Stimulated activated CD8-positive, alpha-beta memory T cell treated with anti-CD3 and anti-CD28 coated beads, Interleukin-7, amount 100 ng/mL, for 4 hours (primary cell): ENCODE data around the gene HIGD1B.
"Not testable (repeated sequence)": the region's sequence is repeated elsewhere in the genome, so short reads cannot be mapped to it uniquely, and the experiment has no call there.

Source experiments
- DNase-seq, 2 donors: peaks; one replicate each; pipeline ENCODE4 v3.0.0-alpha.2; 2020; ENCODE audit warnings: low read depth in 2 of 2

The HIGD1B gene

DNA sequence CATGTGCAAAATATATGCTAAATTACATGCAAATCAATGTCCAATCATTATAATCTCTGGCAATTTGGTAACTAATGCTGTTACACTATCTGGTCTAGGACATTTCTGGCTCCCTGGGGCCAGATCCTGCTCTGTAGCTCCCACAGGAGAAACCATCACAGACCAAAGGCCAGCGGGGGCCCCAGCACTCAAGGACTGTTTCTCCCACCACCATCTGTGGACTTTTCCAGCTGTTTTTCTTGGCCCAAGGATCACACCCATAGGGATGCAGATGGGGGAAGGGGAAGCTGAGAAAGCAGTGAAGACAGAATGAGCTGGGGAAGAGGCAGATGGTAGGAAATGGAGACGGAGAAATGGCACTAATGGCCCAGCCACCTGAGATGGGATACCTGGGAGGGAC lies at the start of gene HIGD1B:
TSS of gene HIGD1B (plus strand) at position 298 of the 400 bp plus-strand sequence. CDS start 270 bp downstream, outside the sequence.
- no peak for DNase-seq

DNA sequence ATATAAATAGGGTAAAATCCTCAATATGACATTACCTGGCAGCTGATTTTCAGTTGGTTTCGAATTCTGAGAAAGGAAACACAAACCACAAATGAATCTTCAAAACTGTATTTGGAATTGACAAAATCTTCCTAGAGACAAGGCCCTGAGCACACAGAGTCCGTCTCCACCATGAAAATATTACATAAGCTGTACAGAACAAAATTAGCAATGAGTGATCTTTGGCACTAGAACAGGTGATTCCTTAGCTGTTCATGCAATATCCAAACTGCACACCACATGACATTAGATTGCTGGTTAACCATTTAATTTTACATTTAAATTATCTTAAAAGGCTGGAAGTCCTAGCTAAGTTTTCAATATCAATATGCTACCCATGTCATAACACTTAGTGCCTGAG lies 49.3 kb upstream of the HIGD1B start:
- no peak for DNase-seq

DNA sequence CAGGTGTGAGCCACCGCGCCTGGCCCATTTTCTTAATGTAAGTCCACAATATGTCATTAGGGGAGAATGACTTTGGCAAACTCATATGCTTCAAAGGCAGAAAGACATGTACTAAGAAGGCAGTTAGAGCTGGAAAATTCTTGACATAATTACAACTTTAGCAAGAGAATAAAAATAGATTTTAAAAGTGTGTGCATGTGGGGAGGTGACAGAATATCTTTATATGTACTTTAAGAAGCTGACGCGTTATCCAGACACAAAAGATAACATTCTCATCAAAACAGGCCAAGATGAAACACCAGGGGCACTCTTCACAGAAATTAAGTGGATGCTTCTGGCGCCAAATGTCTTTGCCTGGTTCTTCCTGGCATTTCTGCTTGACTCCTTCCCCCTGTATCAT lies 45.8 kb upstream of the HIGD1B start:
- no peak for DNase-seq

DNA sequence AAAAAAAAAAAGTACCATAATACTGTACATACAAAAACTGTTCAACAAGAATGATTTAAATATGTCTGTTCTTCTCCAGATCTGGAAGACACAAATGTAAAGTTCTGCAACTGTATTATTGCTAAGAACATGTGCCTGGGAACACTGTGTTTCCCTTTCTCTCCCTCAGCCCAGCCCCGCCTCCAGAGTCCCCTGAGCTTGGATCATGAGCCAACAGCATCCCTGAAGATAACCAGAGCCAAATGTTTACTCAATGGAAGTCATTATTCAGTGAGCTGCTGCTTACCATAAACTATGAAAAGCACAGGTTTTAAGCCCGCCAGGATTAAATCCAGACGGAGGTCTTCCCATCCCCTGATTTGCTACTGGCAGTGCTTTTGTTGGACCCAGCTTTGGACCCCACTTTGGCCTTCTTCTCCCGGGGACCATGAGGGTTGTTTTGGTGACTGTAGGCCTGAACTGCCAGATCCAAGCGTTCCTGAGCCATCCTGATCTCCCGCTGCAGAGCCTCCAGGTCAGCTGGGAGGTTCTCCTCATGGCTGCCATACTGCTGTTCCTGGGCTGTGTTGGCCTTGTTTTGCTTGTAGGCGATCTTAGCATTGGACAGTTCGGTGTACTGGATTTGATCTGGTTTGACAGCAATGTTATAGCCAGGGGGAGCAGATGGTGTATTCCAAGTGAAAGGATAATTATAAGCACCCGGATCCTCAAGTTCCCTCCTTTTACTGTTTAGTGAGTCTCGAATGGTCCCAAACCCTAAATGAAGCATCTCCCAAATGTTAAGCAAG lies 43.2 kb upstream of the HIGD1B start:
- DNase-seq, result no peak

DNA sequence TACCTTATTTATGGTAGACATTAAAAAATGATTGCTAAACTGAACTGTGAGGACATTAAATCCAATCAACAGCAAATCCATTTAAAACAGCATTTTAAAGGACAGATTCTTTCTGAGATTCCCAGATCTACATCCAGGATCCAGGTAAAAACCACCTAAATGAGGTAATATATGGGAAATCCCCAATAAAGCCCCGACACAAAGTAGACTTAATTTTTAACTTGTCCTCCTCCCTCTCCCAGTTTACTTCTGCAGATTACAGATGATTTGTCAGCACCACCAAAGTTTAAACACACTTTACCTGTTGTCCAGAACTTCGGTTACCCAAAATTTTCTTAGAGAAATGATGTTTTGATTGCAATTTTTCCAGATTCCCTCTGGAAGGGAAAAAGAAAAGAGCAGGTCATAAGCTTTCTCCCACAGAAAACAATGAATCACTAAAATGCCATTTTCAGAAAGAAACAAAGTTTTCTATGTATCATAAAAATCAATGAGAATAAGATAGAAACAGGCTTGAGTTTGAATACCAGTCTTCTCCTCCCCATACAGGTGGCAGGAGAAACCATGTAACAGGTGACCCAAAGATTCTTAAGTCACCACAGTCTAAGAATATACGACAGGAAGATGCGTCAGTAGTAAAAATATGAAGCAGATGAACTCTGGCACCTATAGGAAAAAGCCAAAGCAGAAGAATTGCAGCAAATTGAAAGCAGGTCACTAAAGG lies 40.4 kb upstream of the HIGD1B start:
- no peak for DNase-seq

DNA sequence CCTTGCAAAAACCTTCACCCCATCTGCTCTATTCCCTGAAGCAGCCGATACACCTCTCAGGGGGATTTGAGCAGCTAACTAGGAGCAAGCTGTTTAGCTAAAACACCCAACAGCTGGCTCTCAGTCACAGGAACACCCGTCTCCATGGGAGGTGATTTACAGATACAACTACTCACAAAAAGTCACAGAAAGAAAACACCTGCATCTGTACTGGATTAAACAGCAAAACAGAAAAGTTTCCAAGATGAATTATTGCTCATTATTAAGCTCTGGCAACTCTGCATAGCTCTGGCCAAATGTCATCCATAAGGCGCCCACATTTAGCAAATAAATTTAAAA lies 39.9 kb upstream of the HIGD1B start:
- DNase-seq, result no peak

DNA sequence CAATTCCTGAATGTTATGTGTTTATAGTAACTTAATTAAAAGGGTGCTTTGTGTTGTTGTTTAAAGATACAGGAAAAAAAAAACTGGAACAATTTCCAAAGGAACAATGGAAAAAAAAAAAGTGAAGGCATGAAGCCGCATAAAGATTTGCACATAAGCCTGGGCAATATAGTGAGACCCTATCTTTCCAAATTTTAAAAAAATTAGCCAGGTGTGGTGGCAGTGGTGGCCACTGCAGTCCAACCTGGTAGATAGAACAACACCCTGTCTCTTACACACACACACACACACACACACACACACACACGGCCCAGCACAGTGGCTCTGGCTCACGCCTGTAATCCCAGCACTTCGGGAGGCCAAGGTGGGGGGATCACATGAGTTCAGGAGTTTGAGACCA lies 39.5 kb upstream of the HIGD1B start:
- no peak for DNase-seq

DNA sequence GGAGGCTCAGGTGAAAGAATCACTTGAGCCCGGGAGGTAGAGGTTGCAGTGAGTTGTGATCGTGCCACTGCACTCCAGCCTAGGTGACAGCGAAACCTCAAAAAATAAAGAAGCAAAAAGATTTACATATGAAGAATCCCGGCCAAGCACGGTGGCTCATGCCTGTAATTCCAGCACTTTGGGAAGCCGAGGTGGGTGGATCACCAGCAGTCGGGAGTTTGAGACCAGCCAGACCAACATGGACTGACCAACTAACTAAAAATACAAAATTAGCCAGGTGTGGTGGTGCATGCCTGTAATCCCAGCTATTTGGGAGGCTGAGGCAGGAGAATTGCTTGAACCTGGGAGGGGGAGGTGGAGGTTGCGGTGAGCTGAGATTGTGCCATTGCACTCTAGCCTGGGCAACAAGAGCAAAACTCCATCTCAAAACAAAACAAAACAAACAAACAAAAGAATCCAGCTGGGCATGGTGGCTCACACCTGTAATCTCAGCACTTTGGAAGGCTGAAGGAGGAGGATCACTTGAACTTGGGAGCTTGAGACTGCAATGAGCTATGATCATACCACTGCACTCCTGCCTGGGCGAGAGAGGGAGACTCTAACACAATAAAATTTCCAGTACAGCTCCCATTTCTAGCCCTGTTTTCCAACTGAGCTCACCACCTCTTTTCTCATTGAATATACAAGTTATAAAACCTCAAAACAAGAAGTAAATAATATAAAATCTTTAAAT lies 38.9 kb upstream of the HIGD1B start:
- not testable (repeated sequence) for DNase-seq

DNA sequence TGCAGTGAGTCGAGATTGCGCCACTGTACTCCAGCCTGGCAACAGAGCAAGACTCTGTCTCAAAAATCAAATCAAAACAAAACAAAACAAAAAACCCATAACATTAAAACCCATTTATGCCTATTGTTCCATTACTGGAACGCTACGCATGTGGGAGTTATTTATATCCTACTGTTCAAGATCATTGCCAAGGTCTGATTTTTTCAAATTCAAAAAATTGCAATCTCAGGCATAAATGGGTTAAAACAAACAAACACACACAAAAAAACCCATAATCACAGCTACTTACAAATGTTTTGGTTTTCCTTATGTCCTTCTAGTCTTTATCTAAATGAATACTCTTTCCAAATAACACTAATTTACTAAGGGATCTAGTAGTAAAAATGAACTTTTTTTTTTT lies 35.4 kb upstream of the HIGD1B start:
- no peak for DNase-seq

DNA sequence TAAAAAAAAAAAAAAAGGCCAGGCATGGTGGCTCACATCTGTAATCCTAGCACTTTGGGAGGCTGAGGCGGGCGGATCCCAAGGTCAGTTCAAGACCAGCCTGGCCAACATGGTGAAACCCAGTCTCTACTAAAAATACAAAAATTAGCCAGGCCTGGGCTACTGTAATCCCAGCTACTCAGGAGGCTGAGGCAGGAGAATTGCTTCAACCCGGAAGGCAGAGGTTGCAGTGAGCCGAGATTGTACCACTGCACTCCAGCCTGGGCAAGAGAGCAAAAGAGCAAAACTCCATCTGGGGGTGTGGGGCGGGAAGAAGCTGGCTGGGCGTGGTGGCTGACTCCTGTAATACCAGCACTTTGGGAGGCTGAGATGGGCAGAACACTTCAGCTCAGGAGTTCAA lies 29.2 kb upstream of the HIGD1B start:
- DNase-seq, result not testable (repeated sequence)

DNA sequence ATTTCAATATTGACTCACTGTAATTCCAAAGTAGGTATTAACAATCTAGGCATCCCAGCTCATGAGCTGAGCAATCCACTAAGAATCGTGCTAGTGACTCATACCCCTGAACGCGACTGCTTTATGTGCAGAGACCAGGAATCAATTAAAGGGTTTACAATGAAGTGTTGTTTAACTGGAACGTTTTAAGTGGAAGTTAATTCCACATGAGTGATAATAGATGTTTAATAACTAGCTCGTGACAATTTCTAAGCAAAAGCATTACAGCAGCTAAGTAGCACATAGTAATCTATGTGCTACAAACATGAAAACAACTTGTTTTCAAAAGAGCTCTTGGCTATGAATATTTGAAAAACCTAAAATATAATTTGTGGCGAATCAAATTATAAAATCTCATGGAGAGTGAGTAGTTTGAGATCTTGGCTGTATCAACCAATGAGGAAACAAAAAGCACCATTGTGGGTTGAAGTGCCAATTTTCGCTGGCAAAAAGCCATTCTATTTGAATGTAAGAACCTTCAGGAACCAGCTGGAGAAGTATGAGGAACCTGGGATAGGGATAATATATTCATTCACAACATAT lies 27.0 kb upstream of the HIGD1B start:
- no peak for DNase-seq

DNA sequence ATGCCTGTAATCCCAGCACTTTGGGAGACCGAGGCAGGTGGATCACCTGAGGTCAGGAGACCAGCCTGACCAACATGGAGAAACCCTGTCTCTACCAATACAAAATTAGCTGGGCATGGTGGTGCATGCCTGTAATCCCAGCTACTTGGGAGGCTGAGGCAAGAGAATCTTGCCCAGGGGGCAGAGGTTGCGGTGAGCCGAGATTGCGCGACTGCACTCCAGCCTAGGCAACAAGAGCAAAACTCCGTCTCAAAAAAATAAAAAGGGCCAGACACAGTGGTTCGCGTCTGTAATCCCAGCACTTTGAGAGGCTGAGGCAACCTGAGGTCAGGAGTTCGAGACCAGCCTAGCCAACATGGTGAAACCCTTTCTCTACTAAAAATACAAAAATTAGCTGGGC lies 22.4 kb upstream of the HIGD1B start:
- not testable (repeated sequence) for DNase-seq

DNA sequence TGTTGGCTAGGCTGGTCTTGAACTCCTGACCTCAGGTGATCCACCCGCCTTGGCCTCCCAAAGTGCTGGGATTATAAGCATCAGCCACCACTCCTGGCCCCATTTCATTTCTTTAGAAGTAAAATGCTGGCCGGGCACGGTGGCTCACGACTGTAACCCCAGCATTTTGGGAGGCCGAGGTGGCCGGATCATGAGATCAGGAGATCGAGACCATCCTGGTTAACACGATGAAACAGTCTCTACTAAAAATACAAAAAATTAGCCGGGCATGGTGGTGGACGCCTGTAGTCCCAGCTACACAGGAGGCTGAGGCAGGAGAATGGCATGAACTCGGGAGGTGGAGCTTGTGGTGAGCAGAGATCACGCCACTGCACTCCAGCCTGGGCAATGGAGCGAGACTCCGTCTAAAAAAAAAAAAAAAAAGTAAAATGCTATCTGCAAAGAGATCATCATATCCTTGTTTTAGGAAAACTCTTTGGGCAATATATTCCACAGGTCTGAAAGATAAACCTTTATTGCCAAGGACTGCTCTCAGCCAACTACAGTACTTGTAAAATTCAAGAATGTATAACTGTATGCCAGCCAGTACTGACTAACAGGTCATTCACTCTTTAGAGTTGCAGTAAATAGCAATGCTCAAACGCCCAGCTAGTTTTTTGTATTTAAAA lies 21.4 kb upstream of the HIGD1B start:
- DNase-seq, result no peak

DNA sequence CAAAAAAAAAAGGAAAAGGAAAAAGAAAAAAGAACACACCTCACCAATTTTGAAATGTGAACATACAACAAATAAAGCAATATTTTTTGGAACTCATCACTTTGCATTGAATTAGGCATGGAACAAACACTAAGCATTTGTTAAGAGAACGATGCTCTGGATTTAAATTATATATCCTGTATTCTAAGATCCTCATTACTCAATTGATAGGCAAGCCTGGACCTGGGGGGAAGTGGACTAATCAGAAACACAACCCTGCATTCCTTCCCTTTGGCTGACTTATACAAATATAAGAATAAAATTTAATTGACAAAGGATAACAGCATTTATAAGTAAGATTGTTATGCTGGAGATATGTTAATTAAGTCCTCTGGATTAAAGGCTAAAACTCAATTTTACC lies 19.8 kb upstream of the HIGD1B start:
- DNase-seq, result no peak

DNA sequence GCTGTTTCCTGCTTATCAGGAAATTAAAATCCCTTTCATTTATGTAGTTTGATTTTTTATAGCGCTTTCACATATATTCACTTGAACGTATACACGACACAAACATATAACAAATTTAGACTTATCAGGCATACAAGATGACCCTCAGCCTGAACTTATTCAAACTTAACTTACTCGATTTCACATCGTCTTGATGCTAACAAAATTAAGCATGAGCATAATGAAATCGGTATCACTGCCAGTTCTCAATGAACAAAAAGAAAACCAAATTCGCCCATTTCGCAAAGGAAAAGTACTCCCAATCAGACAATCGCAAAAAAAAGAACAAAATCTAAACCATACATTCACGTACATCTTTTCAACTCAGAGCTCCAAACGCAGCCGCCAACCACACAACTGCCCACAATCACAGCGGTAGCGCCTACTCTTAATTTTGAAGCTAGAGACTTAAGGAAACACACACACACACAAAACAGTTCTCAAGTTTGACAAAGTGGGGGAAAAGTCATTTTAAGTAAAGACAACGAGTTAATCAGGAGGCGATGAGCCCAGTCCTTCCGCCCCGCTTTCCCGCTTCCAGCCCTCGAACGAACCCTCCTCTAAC lies 18.7 kb upstream of the HIGD1B start:
- DNase-seq, result no peak

DNA sequence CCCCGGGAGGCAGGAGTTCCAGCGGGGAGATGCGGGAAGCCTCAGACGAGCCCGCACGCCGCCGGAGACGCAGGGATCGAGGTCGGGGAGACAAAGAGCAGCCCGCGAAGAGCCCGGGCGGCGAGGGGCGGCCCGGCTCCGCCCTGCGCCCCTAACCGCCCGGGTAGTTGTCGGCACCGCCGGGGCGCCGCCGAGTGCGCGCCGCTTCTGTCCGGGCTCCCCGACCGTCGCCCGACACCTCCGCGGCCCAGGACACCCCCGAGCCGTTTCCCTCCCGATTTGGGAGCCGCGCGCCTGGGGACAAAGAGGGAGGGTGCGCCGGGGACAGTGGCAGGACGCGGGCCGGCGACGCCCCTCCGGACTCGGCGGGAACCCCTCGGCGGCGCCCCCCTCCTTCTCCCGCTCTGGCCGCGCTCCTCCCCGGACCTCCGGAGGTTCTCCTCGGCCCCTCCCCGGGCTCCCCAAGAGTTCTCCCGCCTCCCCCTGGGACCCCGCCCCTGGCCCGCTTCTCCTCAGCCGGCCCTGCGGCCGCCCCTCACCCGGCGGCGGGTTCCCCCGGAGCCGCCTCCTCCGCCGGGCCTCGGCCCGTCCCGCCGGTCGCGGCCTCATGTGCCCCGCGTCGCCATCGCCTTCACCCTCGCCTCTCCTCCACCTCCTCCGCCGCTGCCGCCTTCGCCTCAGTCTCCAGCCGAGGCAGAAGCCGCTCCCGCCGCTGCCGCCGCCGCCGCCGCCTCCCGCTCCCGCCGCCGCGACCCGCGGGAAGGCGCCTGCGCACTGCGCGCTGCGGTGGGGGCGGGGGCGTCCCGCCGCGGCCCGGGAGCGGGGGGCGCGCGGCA lies 17.9 kb upstream of the HIGD1B start, which contains the start of gene GJC1:
TSS of gene GJC1 (minus strand) at position 765 of the 836 bp plus-strand sequence. CDS start 24,470 bp downstream, outside the sequence.
- DNase-seq, result peak in 1 of 2 donors; percentile 32

DNA sequence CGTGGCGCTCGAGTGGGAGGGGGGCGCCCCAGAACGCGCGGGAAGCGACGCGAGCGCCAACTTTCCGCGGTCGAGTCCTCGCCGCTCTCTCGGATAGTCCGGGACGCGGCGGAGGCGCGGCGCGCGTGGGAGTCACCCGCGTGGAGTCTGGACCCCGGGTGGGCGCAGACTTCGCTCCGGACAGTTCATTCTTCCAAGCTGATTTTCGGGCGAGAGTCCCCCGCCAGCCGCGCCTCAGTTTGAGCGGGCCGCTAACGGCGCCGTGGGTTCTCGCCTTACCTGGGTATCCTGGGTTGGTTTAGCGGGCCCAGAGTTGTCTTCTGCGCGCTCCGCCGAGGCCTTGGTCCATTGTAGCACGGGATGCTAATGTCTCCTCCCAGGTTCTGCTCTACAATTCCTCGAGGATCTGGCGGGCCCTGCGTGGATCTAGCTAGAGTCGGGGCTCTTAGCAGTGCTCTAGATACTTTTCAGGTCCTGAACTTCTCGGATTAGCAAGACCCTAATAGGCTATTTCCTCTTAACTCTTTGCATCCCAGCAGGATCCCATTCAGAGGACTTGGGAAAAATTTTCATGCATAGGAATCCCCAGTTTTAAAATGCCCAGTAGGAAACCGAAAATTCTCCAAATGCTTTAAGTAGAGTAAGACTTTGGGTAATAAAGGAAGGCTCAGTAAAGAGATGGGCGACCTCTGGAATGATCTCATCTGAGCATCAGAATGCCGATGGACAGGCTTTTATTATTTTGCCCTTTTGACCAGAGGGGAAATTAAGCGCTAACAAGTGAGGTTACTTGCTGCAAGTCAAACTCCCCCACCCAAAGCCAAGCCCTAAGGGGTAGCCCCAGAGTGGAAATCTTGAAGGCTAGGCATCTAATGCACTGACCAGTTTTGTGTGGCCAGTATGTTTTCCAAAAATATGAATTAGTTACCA lies 17.1 kb upstream of the HIGD1B start:
- no peak for DNase-seq

DNA sequence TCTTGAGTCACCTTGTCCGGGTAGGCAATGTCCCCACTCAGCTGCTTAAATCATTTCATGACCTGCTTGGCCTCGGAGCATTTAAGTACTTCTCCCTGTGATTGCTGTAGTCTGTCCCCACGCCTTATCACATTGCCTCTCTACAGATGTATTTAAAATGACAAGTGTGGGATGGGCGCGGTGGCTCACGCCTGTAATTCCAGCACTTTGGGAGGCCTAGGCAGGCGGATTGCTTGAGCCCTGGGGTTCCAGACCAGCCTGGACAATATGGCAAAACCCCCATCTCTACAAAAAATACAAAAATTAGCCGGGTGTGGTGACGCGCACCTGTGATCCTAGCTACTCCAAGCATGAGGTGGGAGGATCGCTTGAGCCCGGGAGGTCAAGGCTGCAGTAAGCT lies 16.3 kb upstream of the HIGD1B start:
- no peak for DNase-seq

DNA sequence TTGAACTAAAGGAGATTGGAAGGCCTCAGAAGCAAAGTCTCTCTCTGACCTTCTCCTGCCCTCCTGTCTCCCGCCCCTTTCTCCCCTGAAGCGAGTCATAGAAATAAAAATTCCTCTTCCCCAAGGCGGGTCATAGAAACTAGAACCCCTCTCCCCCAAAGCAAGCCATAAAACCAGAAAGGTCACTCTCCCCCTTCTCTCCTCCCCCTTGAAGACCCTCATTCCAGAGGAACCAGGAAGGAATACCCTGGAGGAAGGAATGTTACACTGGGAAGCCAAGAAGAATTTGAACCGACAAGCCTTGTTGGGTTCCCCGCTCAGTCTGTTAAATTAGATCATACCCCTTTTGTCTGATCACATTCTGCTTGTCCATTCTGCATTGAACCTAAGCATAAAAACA lies 14.9 kb upstream of the HIGD1B start:
- no peak for DNase-seq
